NOMO-1 (cell line): Measurements from ENCODE around the gene SLIT3.

ENCODE experiments used
- DNase-seq, 2 experiments: peaks; one replicate each; lab custom pipeline; 2025; ENCODE audit not compliant: unreplicated experiment in 2 of 2; lab: John Stamatoyannopoulos, UW

SLIT3 gene

DNA sequence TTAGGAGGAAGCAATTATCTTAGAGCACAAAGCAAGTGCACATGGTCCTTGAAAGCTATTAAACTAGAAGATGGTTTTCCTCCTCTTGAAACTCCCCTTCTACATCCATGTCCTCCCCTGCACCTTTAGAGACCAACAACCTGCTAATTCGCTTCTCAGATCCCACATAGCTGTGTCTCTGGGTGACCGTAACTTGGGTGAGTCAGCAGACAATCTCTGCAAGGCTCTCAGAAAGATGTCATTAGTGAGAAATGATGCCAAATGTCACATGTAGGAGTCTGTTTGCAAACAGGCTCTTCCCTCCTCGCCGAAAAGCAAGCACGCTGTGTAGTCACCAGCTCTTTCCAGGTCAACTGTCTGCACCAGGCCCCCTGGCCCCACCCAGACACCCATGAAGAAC is 291.8 kb downstream of the SLIT3 start:
- no peak for DNase-seq

DNA sequence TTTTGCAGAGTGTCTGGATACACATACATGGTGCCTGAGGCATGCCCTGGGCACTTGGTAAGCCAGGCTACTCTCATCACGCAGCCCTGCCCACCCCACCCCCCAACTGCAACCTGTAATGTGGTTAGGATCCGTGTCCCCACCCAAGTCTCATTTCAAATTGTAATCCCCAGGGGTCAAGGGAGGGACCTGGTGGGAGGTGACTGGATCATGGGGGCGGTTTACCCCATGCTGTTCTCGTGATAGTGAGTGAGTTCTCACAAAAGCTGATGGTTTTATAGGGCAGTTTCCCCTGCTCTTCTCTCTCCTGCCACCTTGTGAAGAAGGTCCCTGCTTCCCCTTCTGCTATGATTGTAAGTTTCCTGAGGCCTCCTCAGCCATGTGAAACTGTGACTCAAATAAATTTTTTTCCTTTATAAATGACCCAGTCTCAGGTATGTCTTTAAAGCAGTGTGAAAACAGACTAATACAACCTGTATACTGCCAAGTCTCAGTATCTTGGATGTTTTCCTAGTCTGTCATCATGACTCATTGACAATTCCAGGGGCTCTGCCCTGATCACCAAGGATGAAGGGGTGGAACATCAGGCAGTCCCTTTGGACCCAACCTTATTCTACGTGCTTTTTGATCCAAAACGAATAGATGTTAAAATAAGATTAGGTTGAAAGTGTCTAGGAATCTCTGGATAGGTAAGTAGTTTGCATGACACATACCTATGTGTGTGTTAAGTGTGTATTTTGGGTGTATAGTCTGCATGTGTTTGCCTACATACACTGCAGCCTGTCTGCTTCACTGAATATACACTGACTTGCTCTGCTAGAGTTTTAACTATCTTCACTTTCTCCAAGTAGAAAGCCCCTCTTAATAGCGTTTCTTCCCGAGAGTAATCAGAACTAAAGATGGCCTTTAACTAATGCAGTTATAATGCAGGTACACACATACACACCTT is 293.8 kb downstream of the SLIT3 start:
- DNase-seq, result no peak

DNA sequence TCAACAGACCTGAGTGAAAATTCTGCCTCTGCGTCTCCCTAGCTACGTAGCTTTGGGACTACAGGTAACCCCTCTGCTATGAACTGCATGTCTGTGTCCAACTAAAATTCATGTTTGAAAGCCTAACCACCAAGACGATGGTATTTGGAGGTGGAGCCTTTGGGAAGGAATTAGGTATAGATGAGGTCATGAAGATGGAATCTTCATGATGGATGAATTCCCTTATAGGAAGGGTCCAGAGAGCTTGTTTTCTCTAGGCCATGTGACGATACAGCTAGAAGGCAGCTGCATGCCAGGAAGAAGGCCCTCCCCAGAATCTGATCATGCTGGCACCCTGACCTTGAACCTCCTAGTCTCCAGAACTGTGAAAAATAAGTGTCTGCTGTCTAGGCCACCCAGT is 296.4 kb downstream of the SLIT3 start:
- DNase-seq, result no peak

DNA sequence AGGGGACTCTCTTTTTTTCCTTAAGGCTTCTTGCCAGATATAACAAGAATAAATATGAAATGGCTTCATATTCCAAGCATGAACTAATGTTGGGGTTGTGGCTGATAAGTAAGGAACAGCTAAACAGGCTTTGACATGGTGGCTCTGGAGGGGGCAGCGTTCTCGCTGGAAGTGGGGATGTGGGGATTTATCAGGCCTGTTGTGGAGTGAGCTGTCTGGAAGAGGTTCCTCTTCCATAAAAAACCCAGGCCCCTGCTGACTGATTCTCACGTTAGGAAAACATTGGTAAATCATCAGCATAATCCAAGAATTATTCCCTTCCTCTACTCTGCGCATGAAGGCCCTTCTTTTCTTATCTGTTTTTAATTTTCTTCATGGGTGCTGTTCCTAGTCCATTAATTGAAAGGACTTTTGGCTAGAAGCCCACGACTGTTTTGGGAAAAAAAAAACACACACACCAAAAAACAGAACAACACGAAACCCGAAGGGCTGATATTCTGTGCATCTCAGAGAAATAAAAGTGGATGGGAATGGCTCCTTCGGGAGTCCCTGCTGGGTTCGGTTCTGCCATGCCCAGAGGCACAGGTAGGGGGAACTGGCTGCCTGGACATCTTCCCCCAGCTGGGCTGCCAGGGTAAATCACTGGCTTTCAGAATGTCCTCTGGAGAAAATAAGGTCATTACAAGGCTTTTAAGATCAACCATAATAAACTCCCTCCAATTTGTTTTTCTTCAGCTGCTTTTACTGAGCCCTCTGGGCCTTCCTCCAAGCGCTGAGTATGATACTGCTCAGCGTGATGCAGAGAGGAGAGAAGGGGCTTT is 297.0 kb downstream of the SLIT3 start:
- no peak for DNase-seq

DNA sequence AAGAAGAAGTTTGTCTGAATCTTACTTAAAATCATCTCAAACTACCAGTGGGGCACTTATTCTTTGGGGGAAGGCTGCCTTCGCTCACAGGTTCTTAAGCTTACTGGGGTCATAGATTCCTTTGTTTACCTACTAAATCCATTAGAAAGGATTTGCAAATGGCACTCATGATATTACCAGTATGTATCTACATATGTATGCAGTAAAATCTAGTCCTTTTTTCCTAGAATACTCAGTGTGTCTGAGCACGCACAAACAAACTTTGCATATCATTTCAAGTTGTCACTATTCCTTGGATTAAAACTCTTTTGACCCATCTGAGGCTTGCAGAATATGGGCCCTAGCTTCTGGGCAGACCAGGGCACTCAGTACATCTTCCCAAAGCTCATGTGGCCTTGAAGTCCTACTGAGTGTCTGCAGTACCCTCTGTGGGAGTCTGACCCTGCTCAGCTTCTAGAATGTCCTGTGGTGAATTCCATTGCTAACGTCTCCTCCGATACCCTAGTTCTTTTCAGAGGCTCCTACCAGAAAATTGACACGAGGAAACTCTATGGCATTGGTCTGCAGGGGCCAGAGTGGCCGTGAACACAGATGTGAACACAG is 297.9 kb downstream of the SLIT3 start:
- DNase-seq, result no peak

DNA sequence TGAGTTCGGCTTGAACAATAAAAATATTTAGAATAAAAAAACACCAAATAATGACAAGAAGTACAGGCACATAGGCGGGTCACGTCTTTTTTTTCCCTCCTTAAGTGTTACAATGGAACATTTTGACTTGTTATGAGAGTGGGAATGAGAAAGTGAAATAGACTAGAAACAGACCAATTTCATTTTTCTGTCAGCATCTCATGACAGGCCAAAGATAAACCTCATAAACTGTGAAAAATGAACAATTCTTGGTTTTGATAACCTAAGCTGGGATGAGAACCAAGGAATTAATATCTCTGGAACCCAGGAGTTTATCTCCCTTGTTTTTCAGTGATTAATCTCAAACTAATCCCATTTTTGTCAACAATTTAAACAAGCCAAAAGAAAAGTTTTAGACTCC is 299.5 kb downstream of the SLIT3 start:
- DNase-seq, result no peak

DNA sequence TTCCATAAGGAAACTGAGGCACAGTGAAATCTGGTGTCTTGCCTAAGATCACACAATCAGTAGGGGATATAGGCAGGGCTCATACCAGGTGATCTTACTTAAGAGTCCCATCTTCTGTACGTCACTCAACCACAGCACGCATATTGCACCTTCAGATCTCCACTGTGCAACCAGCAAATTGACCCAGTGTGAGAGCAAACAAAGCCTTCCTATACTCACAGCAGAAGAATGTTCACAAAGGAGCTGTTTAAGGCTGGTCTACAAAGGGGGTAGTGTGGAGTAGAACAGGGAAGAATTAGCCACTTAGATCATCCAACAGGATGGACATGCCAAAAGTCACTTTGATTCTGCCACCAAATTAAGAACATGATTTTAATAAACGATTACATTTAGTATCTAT is 305.9 kb downstream of the SLIT3 start:
- no peak for DNase-seq

DNA sequence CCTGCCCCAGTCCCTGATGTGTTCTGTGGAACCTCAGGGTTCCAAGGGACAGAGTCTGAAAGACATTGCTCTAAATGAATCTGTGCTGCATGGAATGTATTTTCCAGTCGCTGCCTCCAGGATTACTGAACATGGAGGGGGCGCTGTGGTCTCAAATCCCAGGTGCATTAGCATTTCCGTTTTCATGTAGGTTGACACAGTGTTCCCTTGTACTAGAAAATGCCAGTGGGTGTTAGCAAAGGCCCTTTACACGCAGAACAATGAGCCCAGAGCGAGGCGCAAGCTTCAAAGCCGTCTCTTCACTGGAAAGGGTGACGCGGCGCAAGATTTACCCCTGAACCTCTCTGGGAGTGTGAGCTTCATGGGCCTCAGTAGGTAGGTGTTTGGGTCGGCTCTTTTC is 308.3 kb downstream of the SLIT3 start:
- no peak for DNase-seq

DNA sequence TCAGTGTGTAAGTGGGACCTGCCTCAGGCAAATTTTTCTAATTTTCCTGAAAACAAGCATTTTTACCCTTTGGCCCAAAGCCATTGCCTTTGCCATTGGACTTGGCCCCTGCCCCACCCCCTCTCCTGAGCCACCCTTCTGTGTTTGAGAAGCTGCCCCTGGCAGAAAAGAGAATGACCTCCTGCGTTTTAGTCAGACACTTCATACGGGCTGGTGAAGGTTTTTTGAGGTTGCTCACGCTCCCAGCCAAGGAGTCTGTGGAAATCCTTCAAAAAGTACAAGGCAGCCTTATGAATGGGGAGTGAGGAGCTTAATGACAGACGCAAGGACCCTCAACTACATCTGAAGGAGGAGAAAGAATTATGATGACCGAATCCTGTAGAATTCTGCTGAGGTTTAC is 308.9 kb downstream of the SLIT3 start:
- DNase-seq, result no peak

DNA sequence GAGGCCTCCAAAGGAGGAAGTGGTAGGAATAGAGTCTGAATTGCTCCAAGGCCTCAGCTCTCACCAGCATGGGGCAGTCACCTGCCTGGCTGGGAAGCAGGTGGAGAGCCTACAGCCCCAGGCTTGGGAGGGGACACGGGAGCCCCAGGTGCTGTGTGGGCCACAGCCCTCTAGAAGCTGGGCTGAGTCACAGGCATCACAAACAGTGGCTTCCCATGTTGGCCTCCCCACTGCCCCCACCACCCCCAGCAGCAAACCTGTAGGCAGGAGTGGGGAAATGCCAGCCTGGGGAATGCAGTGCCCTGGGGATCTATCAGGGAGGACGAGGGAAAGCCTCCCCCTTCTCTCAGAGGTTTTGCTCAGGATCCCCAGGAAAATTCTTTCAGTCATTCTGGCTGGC is 309.6 kb downstream of the SLIT3 start:
- no peak for DNase-seq

DNA sequence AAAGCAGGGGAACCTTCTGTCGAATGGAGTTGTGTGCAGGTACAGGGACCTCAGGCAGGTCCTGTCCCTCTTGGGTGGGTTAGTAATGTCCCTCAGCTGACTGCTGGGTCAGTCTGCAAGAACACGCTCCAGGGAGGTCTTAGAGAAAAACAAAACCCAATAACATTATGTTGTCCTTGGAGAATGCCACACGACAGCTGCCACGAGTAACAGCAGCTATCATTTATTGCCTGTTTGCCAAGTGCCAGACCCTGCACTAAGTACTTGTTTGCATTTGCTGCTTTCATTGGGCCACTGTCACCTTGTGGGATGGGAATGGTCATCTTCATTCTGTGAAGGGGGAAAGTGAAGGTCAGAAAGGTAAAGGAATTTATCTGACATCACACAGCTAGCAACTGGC is 310.3 kb downstream of the SLIT3 start:
- DNase-seq, result no peak

DNA sequence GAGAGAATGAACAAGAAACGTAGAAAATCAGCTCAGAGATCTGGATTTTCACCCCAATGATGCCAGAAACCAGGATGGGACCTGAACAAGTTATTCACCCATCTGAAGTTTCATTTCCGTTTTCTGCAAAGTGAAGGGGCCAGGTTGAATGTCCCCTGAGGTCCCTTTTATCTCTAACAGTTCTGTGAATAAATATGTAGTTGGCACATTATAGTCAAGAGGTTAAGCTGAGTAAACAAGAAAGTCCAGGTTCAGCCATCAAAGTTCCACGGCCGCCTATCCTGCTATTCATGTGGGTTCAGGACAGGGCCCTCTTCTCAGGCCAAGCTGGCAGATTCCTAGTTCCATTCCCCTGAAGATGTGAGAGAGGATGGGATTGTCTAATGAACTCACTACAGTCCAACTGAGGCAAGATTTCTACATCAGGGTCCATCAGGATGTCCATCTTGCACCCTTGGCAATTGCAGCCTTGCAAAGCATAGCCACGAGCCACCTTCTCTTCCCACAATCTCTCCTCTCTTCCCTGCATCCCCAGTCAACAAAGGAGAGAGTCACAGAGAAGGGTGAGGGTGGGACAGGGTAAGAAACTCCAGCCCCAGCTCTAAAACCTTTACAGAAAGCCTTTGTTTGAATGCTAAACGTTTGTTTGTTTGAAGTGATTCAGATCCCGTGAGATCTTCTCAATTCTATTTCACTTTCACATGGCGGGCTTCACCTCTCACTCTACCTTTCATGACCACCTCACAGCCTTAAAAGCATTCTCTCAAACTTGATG is 311.0 kb downstream of the SLIT3 start:
- DNase-seq, result no peak

DNA sequence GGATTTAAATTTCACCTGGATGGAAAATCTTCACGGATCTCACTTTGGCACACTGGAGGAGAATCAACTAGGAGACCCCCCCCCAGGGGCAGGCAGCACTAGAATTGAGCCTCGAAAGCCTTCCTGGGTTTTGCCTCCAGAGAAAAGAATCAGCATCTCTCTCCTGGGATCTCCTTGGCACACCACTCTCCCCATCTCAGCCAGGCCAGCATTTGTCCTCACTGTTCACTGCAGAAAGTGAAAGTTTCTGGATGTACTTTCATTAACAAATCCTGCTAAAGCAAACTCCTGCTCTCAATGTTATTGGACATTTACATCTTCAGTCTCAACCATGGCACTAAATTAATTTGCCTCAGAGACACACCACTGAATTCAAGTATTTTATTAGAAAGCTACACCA is 312.2 kb downstream of the SLIT3 start:
- DNase-seq, result no peak

DNA sequence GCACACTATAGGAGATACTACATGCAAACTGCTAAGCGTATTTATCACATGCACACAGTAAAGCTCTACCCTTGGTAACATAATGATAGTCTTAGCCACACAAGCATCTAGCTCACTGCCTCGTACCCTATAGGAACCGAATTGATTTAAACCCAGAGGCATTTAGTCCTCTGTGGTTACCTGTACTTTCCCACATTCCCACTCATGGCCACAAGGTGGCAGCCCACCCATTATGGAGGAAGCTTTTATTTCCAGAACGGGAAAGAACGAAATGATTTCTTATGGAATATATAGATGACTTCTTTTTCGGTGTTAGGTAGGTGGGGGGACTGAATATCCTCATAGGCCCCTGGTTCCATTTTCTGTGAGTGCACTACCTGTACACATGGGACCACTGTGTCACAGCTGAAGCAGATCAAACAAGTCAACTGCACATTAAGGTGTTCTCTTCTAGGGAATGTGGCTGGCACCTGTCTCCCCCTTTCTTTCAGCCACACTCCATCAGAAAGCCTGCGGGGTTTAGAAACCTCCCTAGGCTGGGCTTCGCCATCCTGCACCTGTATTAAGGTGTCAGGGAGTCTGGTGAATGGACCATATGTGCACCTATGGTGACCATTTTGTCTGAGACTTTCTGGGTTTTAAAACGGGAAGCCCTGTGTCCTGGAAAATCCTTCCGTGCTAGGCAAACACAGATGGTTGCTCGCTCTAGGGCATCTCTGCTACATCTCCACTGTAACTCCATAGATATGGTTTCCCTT is 313.2 kb downstream of the SLIT3 start:
- peak in 1 of 2 experiments; percentile 11 for DNase-seq

DNA sequence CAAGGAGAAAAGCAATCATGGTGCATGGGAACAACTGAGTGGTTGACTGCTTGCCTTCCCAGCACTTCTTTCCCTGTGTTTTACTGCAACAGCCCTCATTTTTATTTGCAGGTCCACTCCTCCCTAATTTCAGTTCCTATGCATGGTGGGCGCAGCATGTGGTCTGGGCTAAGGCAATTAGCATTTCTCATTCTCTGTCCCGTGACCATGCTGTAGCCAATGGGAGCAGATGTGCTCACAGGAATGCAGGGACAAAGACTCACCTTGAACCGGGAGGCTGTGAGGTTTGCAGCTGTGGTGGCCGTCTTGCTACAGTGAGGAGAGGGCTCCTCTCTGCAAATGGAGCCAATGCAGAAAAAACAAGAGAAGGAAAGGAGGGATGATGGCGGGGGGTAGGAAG is 315.5 kb downstream of the SLIT3 start:
- no peak for DNase-seq

DNA sequence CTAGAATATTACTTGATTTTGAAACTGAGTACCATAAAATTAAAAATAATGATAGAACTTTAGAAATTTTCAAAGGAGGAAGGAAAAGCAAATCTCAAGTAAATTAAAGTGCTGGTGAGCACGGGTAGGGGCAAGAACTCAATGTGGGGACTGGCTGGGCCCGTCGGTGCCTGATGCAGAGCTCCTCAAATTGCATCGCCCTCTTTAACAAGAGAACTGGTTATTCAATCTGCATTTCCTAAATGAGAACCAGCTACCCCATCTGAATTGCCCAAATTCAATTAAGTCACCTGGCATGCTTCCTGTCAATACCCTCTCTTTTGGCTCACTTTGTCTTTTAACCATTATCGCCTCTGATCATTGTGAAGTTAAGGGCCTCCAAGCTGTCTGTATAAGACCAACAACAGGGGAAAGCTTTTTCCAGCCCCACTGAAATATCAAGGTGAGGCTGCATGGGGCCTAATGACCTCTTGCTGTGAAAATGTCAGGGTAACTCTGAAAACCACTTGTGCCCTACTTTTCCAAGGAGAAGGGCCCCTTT is 316.7 kb downstream of the SLIT3 start:
- no peak for DNase-seq

DNA sequence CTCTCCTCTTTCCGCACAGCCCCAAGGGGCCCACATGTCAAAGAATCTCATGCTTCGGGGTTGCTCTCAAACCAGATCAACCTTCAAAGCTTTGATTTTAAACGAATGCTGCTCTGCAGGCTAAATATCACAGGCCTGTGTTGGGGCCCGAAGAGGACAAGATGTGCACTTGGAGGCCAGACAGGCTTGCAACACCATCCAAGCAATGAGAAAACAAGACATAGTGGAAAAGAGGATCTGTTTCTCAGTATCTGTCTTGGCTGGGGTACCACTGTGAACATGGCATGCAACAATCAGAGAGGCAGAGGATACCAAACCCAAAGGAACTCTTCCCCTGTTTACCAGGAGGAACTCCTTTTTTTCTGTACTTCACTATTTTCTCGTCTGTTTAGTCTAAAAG is 321.8 kb downstream of the SLIT3 start:
- no peak for DNase-seq

DNA sequence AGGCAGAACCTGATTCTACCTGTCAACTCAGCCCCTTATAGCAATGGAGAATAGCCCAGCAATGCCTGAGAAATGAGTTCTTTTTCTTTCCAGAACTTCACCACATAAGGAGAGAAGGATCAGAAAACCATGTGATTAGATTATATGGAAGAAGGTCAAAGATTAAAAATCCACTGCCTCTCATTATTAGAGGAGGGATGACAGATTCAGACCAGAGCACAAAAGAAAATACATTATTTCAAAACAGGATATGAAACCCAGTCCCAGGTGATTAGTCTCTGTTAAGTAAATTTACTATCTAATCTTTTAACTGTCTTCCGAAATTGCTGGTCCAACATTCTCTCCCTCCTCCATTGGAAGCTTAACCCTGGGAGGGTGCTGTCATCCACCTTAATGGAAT is 322.4 kb downstream of the SLIT3 start:
- no peak for DNase-seq

DNA sequence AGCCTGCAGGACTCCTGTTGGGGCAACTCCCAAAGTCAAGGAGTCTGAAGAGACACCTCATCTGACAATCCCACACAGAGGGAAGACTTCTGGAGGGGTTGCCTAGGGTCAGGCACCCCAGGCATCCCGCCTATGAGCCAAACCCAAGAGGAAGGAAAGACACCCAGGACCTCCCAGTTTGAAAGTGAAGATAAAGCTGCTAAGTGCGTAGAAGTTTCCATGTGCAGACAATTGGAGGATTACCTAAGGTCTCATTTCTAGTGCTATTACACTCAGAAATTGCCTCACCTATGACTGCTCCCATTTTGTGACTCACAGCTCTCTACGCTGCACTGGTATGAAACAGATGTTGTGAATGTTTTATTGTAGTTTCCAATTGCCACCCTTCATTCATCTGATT is 322.9 kb downstream of the SLIT3 start:
- no peak for DNase-seq
